Measurements from ENCODE around the gene SKAP2. TPM values are rescaled to one million over a fixed set of nuclear protein-coding genes. Genes with fewer than 3 reads are reported as not detected.

The SKAP2 gene
- total RNA-seq, 2 experiments from 2014 or later: 9.1 to 10.2 TPM

DNA sequence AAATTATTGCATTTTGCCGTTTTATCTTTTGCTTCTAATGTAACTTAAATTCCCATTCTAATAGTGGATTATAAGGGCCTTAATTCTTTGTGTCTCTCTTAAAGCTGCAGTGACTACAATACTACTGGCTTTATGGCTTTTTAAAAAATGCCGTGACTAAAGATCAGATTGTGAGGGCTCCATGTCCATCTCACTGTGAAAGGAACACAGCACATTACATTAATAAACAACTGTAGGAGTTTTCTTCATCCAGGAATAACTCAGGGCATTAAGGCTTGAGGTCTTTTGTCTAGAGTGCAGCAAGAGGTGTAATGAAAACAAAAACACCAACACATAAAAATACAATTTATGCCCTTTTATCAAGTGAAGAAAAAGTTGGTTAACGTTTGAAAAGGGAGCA, 205.3 kb downstream of the SKAP2 start:
- no peaks in the 10 kb centered on the region for H3K4me1 Mint-ChIP-seq
- no peaks in the 10 kb centered on the region for H3K9me3 Mint-ChIP-seq
- H3K27me3 Mint-ChIP-seq: peaks cover 12% of the 10 kb centered on the region
- no peaks in the 10 kb centered on the region for H3K36me3 Mint-ChIP-seq
- H3K4me3 Mint-ChIP-seq: no peak overlapping the region
- DNase-seq: no peak
- H3K27ac Mint-ChIP-seq: no peak overlapping the region

DNA sequence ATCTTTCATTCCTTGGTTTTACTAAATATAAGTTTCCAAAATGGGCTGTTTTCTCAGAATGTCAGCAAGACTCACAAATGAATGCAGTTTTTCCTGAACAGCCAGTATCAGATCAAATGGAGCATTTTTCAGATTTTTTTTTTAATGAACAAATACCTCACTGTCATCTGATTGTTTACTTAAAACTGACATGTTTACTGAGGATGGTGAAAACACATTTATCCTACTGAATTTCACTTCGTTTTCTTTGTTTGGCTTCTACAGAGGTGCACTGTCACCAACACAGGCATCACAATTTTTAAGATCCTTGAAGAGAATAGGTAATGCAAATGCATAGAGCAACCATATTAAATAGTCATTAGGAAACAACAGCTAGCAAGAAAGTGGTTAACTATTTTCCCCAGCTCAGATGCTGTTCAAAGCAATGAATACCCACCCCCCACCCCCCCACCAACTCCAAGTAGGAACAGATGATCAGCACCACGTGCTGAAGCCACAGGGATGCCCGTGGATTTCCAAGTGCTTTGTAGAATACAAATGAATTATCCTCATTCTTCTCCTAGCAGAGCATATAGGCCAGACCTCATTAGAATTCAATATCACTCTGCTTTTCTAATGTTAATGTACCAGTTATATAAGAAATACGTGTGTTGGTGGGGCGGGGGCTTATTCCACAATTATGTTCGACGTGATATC, 205.9 kb downstream of the SKAP2 start:
- no peak for DNase-seq
- peaks cover 16% of the 10 kb centered on the region for H3K27me3 Mint-ChIP-seq
- H3K9me3 Mint-ChIP-seq: no peaks in the 10 kb centered on the region
- no peaks in the 10 kb centered on the region for H3K36me3 Mint-ChIP-seq
- no peak overlapping the region for H3K27ac Mint-ChIP-seq
- H3K4me1 Mint-ChIP-seq: no peaks in the 10 kb centered on the region
- H3K4me3 Mint-ChIP-seq: no peak overlapping the region

GRCh38 chr7:26657686-26658388, 206.6 kb downstream of the SKAP2 start:
- H3K9me3 Mint-ChIP-seq: no peaks in the 10 kb centered on the region
- H3K27me3 Mint-ChIP-seq: peaks cover 17% of the 10 kb centered on the region
- H3K36me3 Mint-ChIP-seq: no peaks in the 10 kb centered on the region

DNA sequence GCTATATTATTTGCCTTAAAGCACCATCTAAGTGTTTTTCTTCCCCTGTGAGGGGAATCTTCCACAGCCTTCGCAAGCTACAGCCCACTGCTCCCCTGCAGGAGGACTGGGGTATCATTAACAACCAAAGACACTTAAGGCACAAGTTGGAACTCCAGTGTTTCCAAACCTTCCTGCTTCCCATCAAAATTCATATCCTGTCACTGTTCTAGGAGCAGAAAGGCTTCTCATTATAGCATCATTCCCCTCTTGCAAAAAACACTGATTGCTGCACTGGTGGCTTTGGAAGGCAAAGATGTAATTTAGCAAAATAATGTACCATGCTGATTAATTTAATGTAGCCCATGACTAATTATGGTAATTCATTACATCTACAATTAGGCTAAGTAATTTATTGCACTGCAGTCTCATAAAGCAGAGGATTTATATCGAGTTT, 207.2 kb downstream of the SKAP2 start:
- no peaks in the 10 kb centered on the region for H3K36me3 Mint-ChIP-seq
- H3K4me3 Mint-ChIP-seq: no peak overlapping the region
- no peak for DNase-seq
- H3K27me3 Mint-ChIP-seq: peaks cover 14% of the 10 kb centered on the region
- H3K27ac Mint-ChIP-seq: no peak overlapping the region
- no peaks in the 10 kb centered on the region for H3K4me1 Mint-ChIP-seq
- H3K9me3 Mint-ChIP-seq: no peaks in the 10 kb centered on the region

More at GRCh38 chr7:26657686-26658388, 206.6 kb downstream of the SKAP2 start:
- Mint-ChIP-seq H3K4me1 (no peaks in the 10 kb centered on the region), H3K27ac (no peak overlapping the region), H3K4me3 (no peak overlapping the region)
- DNase-seq: no peak

- Mint-ChIP-seq H3K27me3 (peaks cover 14% of the 10 kb centered on the region), H3K4me1 (no peaks in the 10 kb centered on the region), H3K27ac (no peak overlapping the region), H3K9me3 (no peaks in the 10 kb centered on the region), H3K36me3 (no peaks in the 10 kb centered on the region), H3K4me3 (no peak overlapping the region)
- no peak for DNase-seq
Measured at GRCh38 chr7:26656735-26657134, 207.7 kb downstream of the SKAP2 start.

DNA sequence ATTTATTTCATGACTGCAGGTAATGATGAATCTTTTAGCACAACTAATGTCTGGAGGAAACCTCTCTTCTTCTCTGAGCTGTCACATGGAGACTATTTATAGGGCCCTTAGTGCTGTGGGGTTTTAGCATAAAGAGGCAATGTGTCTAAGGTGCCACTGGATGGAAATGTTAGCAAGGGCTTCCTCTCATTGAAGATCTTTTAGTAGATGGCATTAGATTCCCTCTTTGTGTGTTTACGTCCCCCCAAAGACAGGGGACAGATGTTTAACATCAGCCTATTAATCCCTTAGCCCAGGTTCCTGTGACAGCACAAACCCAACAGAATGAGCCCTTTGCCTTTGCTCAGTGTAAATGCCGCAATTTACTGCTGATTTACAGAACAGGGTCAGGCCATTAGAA, 208.6 kb downstream of the SKAP2 start:
- Mint-ChIP-seq H3K27ac (no peak overlapping the region), H3K27me3 (peaks cover 18% of the 10 kb centered on the region), H3K4me1 (no peaks in the 10 kb centered on the region), H3K4me3 (no peak overlapping the region), H3K9me3 (no peaks in the 10 kb centered on the region), H3K36me3 (no peaks in the 10 kb centered on the region)
- no peak for DNase-seq

GRCh38 chr7:26653430-26654399, 210.7 kb downstream of the SKAP2 start:
- Mint-ChIP-seq H3K4me1 (no peaks in the 10 kb centered on the region), H3K27ac (no peak overlapping the region), H3K36me3 (no peaks in the 10 kb centered on the region), H3K27me3 (peaks cover 18% of the 10 kb centered on the region), H3K4me3 (no peak overlapping the region), H3K9me3 (no peaks in the 10 kb centered on the region)
- DNase-seq: no peak

- H3K27me3 Mint-ChIP-seq: peaks cover 18% of the 10 kb centered on the region
- no peaks in the 10 kb centered on the region for H3K36me3 Mint-ChIP-seq
Measured at GRCh38 chr7:26652401-26653100, 211.8 kb downstream of the SKAP2 start.

DNA sequence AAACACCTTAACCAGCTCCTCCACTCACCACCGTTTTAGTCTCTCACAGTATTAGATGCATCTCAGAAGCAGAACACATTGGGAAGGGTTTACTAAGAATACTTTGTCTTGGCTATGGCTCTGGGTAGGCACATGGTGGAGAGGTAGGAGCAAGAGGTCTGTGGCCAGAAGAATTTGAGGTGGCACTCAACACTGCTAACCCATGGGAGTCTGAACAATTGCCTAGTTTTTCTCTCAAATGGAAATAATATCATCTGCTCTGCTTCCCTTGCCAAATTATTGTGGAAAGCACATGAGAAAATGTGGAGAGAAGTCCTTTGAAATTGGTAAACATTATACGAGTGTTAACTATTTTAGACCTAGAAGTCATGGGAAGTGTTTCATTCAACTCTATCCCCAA, 214.3 kb downstream of the SKAP2 start:
- no peak for DNase-seq
- no peaks in the 10 kb centered on the region for H3K36me3 Mint-ChIP-seq
- no peaks in the 10 kb centered on the region for H3K9me3 Mint-ChIP-seq
- peaks cover 15% of the 10 kb centered on the region for H3K27me3 Mint-ChIP-seq
- H3K27ac Mint-ChIP-seq: no peak overlapping the region
- H3K4me1 Mint-ChIP-seq: no peaks in the 10 kb centered on the region
- no peak overlapping the region for H3K4me3 Mint-ChIP-seq

More at GRCh38 chr7:26652401-26653100, 211.8 kb downstream of the SKAP2 start:
- no peaks in the 10 kb centered on the region for H3K4me1 Mint-ChIP-seq
- DNase-seq: no peak
- H3K27ac Mint-ChIP-seq: no peak overlapping the region
- no peaks in the 10 kb centered on the region for H3K9me3 Mint-ChIP-seq
- no peak overlapping the region for H3K4me3 Mint-ChIP-seq

DNA sequence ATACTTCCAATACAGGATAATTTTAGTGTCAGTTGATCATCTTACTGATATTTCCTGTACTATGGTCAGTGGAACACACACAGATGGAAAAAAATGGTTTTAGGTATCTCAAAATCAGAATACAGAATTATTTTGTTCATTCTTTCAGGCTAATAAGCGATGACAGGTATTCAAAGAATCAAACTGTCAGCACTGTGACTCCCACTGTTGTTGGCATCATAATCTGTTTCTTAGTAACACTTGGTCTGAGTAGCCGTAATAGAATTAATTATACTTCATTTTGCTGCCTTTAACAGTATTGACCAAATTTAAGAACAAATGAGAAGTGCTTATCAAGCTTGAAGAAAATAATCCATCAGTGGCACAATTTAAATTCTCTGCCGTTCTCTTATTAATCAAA, 215.0 kb downstream of the SKAP2 start:
- no peaks in the 10 kb centered on the region for H3K9me3 Mint-ChIP-seq
- H3K4me1 Mint-ChIP-seq: no peaks in the 10 kb centered on the region
- no peak for DNase-seq
- H3K4me3 Mint-ChIP-seq: no peak overlapping the region
- H3K36me3 Mint-ChIP-seq: no peaks in the 10 kb centered on the region
- peaks cover 13% of the 10 kb centered on the region for H3K27me3 Mint-ChIP-seq
- H3K27ac Mint-ChIP-seq: no peak overlapping the region

GRCh38 chr7:26648554-26648953, 215.8 kb downstream of the SKAP2 start:
- Mint-ChIP-seq H3K36me3 (no peaks in the 10 kb centered on the region), H3K27ac (no peak overlapping the region)

DNA sequence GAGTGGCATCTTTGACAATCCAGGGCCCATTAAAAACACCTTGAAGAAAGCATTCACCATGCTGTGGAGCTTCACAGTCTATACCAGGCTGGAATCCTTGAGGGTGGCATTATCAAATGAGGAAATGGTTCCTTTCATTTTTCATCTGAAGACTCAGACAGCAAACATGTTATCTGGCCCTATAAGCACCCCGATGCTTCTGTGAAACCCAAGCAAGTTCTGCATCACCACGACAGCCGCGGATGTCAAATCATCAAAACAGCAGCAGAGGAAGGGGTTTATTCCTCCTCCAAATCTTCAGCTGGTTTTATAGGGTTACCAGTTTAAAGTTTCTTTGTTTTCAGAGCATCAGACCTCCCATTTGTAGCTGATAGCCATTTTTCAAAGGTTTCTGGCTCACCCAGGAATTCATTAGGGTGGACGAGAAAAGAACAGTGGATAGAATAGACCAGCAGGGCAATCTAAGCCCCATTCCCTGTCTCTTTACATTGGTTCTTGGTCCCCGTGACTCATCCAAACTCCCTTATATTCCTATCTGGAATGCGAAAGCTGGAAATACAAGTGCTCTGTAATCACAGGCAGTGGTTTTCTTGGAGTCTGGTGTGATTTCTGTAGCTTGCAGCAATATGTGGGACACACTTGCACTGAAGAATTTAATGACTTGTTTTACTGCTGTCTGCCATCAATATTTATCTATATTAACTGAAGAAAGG, 217.9 kb downstream of the SKAP2 start:
- DNase-seq: no peak
- Mint-ChIP-seq H3K9me3 (no peaks in the 10 kb centered on the region), H3K27me3 (peaks cover 4% of the 10 kb centered on the region), H3K36me3 (no peaks in the 10 kb centered on the region), H3K4me3 (no peak overlapping the region), H3K4me1 (no peaks in the 10 kb centered on the region), H3K27ac (no peak overlapping the region)

More at GRCh38 chr7:26648554-26648953, 215.8 kb downstream of the SKAP2 start:
- Mint-ChIP-seq H3K27me3 (peaks cover 9% of the 10 kb centered on the region), H3K4me1 (no peaks in the 10 kb centered on the region), H3K4me3 (no peak overlapping the region), H3K9me3 (no peaks in the 10 kb centered on the region)
- no peak for DNase-seq

GRCh38 chr7:26645121-26645520, 219.3 kb downstream of the SKAP2 start:
- DNase-seq: no peak
- no peak overlapping the region for H3K4me3 Mint-ChIP-seq
- H3K36me3 Mint-ChIP-seq: no peaks in the 10 kb centered on the region
- no peaks in the 10 kb centered on the region for H3K9me3 Mint-ChIP-seq
- H3K4me1 Mint-ChIP-seq: no peaks in the 10 kb centered on the region
- no peak overlapping the region for H3K27ac Mint-ChIP-seq
- H3K27me3 Mint-ChIP-seq: no peaks in the 10 kb centered on the region

DNA sequence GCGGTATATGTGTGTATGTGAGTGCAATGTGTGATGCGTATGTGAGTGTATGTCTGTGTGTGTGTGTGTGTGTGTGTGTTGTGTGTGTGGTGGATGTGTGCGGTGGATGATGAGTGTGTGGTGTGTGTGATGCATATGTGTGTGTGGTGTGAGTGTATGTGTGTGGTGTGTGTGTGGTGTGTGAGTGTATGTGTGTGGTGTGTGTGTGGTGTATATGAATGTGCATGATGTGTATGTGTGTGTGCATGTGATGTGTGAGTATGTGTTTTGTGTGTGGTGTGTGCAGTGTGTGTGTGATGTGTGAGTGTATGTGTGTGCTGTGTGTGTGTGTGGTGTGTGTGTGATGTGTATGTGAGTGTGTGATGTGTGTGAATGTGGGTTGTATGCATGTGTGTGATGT, 222.0 kb downstream of the SKAP2 start:
- H3K36me3 Mint-ChIP-seq: no peaks in the 10 kb centered on the region
- no peaks in the 10 kb centered on the region for H3K4me1 Mint-ChIP-seq
- H3K27ac Mint-ChIP-seq: no peak overlapping the region
- no peaks in the 10 kb centered on the region for H3K9me3 Mint-ChIP-seq
- H3K4me3 Mint-ChIP-seq: no peak overlapping the region
- no peaks in the 10 kb centered on the region for H3K27me3 Mint-ChIP-seq
- no peak for DNase-seq
